ENCODE data around the gene INSM1.

INSM1 gene

GRCh38 chr20:20367575-20368417, at the start of gene INSM1:
Gene INSM1, plus strand, starts transcription at chr20:20368104. Its CDS starts 164 bp downstream, at chr20:20368268.
- no peak for TF ChIP-seq CTCF (IDR thresholded peaks at IDR 0.05; ENCODE audit: borderline replicate concordance, insufficient read depth, low read depth, low read length)
- H3K4me3 ChIP-seq (ENCODE audit: low read depth, low read length) = peak within 1 kb of the TSS; percentile 22

- no peak overlapping the region for H3K4me3 ChIP-seq (ENCODE audit: low read depth, low read length)
- no peak for TF ChIP-seq CTCF (IDR thresholded peaks at IDR 0.05; ENCODE audit: borderline replicate concordance, insufficient read depth, low read depth, low read length)
Measured at GRCh38 chr20:20318365-20319161, 49.3 kb upstream of the INSM1 start.

- H3K4me3 ChIP-seq (ENCODE audit: low read depth, low read length) = no peak overlapping the region
- no peak for TF ChIP-seq CTCF (IDR thresholded peaks at IDR 0.05; ENCODE audit: borderline replicate concordance, insufficient read depth, low read depth, low read length)
Measured at GRCh38 chr20:20321134-20321533, 46.8 kb upstream of the INSM1 start.

- no peak overlapping the region for H3K4me3 ChIP-seq (ENCODE audit: low read depth, low read length)
- TF ChIP-seq CTCF (IDR thresholded peaks at IDR 0.05; ENCODE audit: borderline replicate concordance, insufficient read depth, low read depth, low read length) = no peak
Measured at GRCh38 chr20:20321917-20322316, 46.0 kb upstream of the INSM1 start.

GRCh38 chr20:20322912-20323311, 45.0 kb upstream of the INSM1 start:
- TF ChIP-seq CTCF (IDR thresholded peaks at IDR 0.05; ENCODE audit: borderline replicate concordance, insufficient read depth, low read depth, low read length) = no peak
- no peak overlapping the region for H3K4me3 ChIP-seq (ENCODE audit: low read depth, low read length)

- H3K4me3 ChIP-seq (ENCODE audit: low read depth, low read length) = no peak overlapping the region
- no peak for TF ChIP-seq CTCF (IDR thresholded peaks at IDR 0.05; ENCODE audit: borderline replicate concordance, insufficient read depth, low read depth, low read length)
Measured at GRCh38 chr20:20327746-20328145, 40.2 kb upstream of the INSM1 start.
